Spleen (tissue), 7 donors: ENCODE results near the gene ASF1A.

Experiments used
- POLR2A ChIP-seq, 3 donors: fragments of 450-650 bp; IDR thresholded peaks; one replicate each; pipeline ENCODE4 v1.5.1; 2017; ENCODE audit warnings: antibody characterized with exemption in 3 of 3, mild to moderate bottlenecking in 1 of 3
- POLR2AphosphoS5 ChIP-seq, 3 donors: sonication (generic); formaldehyde crosslinking; IDR thresholded peaks; one replicate each; pipeline ENCODE4 v1.5.1; 2017; ENCODE audit warnings: antibody characterized with exemption in 3 of 3
- TF ChIP-seq, protein P1 (sequence below), 11 experiments: fragments of 200-600 bp in 7 of 11; fragments of 450-650 bp in 4 of 11; sonication (generic) in 4 of 11; IDR thresholded peaks in 8 of 11; conservative IDR thresholded peaks in 3 of 11; 1 replicate in 7 of 11; 2 replicates in 4 of 11; pipeline versions ENCODE4 v1.4.0 to v1.8.0; 2016 to 2021; ENCODE audit warnings: antibody characterized with exemption in 11 of 11, inconsistent platforms in 4 of 11, mild to moderate bottlenecking in 1 of 11
- donor health status: DM: no; HTN: no; CAD: no; lungs with moderate emphysema.
- donor health status: DM: no; HTN: no; CAD: no.
- donor health status: DM: no; HTN: no; CAD: no.

- no peak for TF ChIP-seq POLR2AphosphoS5 (IDR thresholded peaks at IDR 0.05)
- TF ChIP-seq, protein P1, sequence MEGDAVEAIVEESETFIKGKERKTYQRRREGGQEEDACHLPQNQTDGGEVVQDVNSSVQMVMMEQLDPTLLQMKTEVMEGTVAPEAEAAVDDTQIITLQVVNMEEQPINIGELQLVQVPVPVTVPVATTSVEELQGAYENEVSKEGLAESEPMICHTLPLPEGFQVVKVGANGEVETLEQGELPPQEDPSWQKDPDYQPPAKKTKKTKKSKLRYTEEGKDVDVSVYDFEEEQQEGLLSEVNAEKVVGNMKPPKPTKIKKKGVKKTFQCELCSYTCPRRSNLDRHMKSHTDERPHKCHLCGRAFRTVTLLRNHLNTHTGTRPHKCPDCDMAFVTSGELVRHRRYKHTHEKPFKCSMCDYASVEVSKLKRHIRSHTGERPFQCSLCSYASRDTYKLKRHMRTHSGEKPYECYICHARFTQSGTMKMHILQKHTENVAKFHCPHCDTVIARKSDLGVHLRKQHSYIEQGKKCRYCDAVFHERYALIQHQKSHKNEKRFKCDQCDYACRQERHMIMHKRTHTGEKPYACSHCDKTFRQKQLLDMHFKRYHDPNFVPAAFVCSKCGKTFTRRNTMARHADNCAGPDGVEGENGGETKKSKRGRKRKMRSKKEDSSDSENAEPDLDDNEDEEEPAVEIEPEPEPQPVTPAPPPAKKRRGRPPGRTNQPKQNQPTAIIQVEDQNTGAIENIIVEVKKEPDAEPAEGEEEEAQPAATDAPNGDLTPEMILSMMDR (IDR thresholded peaks at IDR 0.05 in 8 of 11, conservative IDR thresholded peaks at IDR 0.05 in 3 of 11): no peak
- TF ChIP-seq POLR2A (IDR thresholded peaks at IDR 0.05): no peak
Measured at GRCh38 chr6:118913161-118913560, 19.2 kb downstream of the ASF1A start.
